ENCODE measurements around the gene TBL1XR1. TPM values are rescaled to one million over a fixed set of nuclear protein-coding genes. Genes with fewer than 3 reads are reported as not detected.

The TBL1XR1 gene
- total RNA-seq, 1 donor from 2014 or later, result 243 TPM

GRCh38 chr3:177108648-177109047 is 88.6 kb downstream of the TBL1XR1 start:
- Mint-ChIP-seq H3K4me1 (peaks cover 48% of the 10 kb centered on the region), H3K27ac (peak overlapping the region; percentile 3), H3K4me3 (no peak overlapping the region), H3K36me3 (peaks cover 2% of the 10 kb centered on the region), H3K27me3 (ENCODE audit: low read depth) (no peaks in the 10 kb centered on the region), H3K9me3 (no peaks in the 10 kb centered on the region)
- no peak for TF ChIP-seq CTCF (IDR thresholded peaks at IDR 0.05; ENCODE audit: unreplicated experiment)
- DNase-seq (ENCODE audit: low spot score in 2 of 2, unreplicated experiment in 2 of 2), result no peak

GRCh38 chr3:177107461-177108239 is 89.6 kb downstream of the TBL1XR1 start:
- Mint-ChIP-seq H3K4me3 (no peak overlapping the region), H3K4me1 (peaks cover 50% of the 10 kb centered on the region), H3K36me3 (peaks cover 2% of the 10 kb centered on the region), H3K9me3 (no peaks in the 10 kb centered on the region), H3K27me3 (ENCODE audit: low read depth) (no peaks in the 10 kb centered on the region), H3K27ac (no peak overlapping the region)
- DNase-seq (ENCODE audit: low spot score in 2 of 2, unreplicated experiment in 2 of 2), result no peak
- no peak for TF ChIP-seq CTCF (IDR thresholded peaks at IDR 0.05; ENCODE audit: unreplicated experiment)

GRCh38 chr3:177106594-177106993 is 90.7 kb downstream of the TBL1XR1 start:
- no peak for TF ChIP-seq CTCF (IDR thresholded peaks at IDR 0.05; ENCODE audit: unreplicated experiment)
- DNase-seq (ENCODE audit: low spot score in 2 of 2, unreplicated experiment in 2 of 2), result no peak
- Mint-ChIP-seq H3K4me1 (peaks cover 59% of the 10 kb centered on the region), H3K27me3 (ENCODE audit: low read depth) (no peaks in the 10 kb centered on the region), H3K27ac (peak overlapping the region; percentile 30), H3K4me3 (no peak overlapping the region), H3K9me3 (no peaks in the 10 kb centered on the region), H3K36me3 (peaks cover 2% of the 10 kb centered on the region)

- peaks cover 2% of the 10 kb centered on the region for H3K36me3 Mint-ChIP-seq
- no peaks in the 10 kb centered on the region for H3K9me3 Mint-ChIP-seq
- peak overlapping the region; percentile 30 for H3K27ac Mint-ChIP-seq
- H3K27me3 Mint-ChIP-seq (ENCODE audit: low read depth), result no peaks in the 10 kb centered on the region
- TF ChIP-seq CTCF (IDR thresholded peaks at IDR 0.05; ENCODE audit: unreplicated experiment), result no peak
- H3K4me1 Mint-ChIP-seq, result peaks cover 59% of the 10 kb centered on the region
- no peak overlapping the region for H3K4me3 Mint-ChIP-seq
- no peak for DNase-seq (ENCODE audit: low spot score in 2 of 2, unreplicated experiment in 2 of 2)
These were observed 91.1 kb downstream of the TBL1XR1 start for GRCh38 chr3:177106184-177106583.

GRCh38 chr3:177105623-177106022 is 91.7 kb downstream of the TBL1XR1 start:
- no peak for TF ChIP-seq CTCF (IDR thresholded peaks at IDR 0.05; ENCODE audit: unreplicated experiment)
- peak overlapping the region; percentile 76 for H3K27ac Mint-ChIP-seq
- DNase-seq (ENCODE audit: low spot score in 2 of 2, unreplicated experiment in 2 of 2), result no peak
- no peaks in the 10 kb centered on the region for H3K9me3 Mint-ChIP-seq
- H3K36me3 Mint-ChIP-seq, result peaks cover 2% of the 10 kb centered on the region
- no peak overlapping the region for H3K4me3 Mint-ChIP-seq
- peaks cover 57% of the 10 kb centered on the region for H3K4me1 Mint-ChIP-seq
- H3K27me3 Mint-ChIP-seq (ENCODE audit: low read depth), result no peaks in the 10 kb centered on the region

All from mesothelial cell of epicardium (in vitro differentiated cells).